ENCODE data around the gene FXYD5. TPM values are rescaled to one million over a fixed set of nuclear protein-coding genes. Genes with fewer than 3 reads are reported as not detected.

FXYD5 gene
- total RNA-seq, 1 experiment from 2014 or later = 181 TPM

GRCh38 chr19:35108730-35109129 lies 45.8 kb upstream of the FXYD5 start:
- no peaks in the 10 kb centered on the region for H3K27me3 ChIP-seq (ENCODE audit: insufficient read depth, low read depth)
- intact Hi-C loops (cut with micrococcal nuclease; ENCODE audit: unreplicated experiment) = loop anchor here (2.0 kb wide), 1 partner anchor 14 kb away; no protein-coding TSS in a partner anchor
- no peaks in the 10 kb centered on the region for H4K20me1 ChIP-seq (ENCODE audit: insufficient read depth)
- no peak overlapping the region for H3K4me3 ChIP-seq
- peaks cover 18% of the 10 kb centered on the region for H3K4me1 ChIP-seq (replicated peaks; ENCODE audit: insufficient read depth)
- no peaks in the 10 kb centered on the region for H3K79me2 ChIP-seq (ENCODE audit: low read depth)
- no peak overlapping the region for H2AFZ ChIP-seq
- H3F3A ChIP-seq (ENCODE audit: insufficient read depth, low read depth) = peaks cover 23% of the 10 kb centered on the region
- BruUV-seq (replicated peaks) = no TSS peak
- H3K9me3 ChIP-seq (ENCODE audit: insufficient read depth, low read depth) = no peaks in the 10 kb centered on the region
- CTCF ChIA-PET = interaction anchor here (0.6 kb wide), 1 partner anchor 109 kb away, joined by 5 read pairs; the partner anchor contains the start of gene GRAMD1A
- TF ChIP-seq EZH2 (IDR thresholded peaks at IDR 0.05; ENCODE audit: low read depth) = no peak
- TF ChIP-seq, protein P1, sequence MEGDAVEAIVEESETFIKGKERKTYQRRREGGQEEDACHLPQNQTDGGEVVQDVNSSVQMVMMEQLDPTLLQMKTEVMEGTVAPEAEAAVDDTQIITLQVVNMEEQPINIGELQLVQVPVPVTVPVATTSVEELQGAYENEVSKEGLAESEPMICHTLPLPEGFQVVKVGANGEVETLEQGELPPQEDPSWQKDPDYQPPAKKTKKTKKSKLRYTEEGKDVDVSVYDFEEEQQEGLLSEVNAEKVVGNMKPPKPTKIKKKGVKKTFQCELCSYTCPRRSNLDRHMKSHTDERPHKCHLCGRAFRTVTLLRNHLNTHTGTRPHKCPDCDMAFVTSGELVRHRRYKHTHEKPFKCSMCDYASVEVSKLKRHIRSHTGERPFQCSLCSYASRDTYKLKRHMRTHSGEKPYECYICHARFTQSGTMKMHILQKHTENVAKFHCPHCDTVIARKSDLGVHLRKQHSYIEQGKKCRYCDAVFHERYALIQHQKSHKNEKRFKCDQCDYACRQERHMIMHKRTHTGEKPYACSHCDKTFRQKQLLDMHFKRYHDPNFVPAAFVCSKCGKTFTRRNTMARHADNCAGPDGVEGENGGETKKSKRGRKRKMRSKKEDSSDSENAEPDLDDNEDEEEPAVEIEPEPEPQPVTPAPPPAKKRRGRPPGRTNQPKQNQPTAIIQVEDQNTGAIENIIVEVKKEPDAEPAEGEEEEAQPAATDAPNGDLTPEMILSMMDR (conservative IDR thresholded peaks at IDR 0.05) = no peak
- no peaks in the 10 kb centered on the region for H3K9me2 ChIP-seq (ENCODE audit: insufficient read depth)
- no peak for DNase-seq
- POLR2A ChIA-PET (ENCODE audit: unreplicated experiment) = no interaction called here
- H3K36me3 ChIP-seq (ENCODE audit: low read depth) = no peaks in the 10 kb centered on the region
- no peak overlapping the region for H3K27ac ChIP-seq
- no peak overlapping the region for H3K4me2 ChIP-seq

GRCh38 chr19:35109395-35110112 lies 45.0 kb upstream of the FXYD5 start:
- no peak overlapping the region for H3K27ac ChIP-seq
- H4K20me1 ChIP-seq (ENCODE audit: insufficient read depth) = no peaks in the 10 kb centered on the region
- no peaks in the 10 kb centered on the region for H3K36me3 ChIP-seq (ENCODE audit: low read depth)
- H3F3A ChIP-seq (ENCODE audit: insufficient read depth, low read depth) = peaks cover 29% of the 10 kb centered on the region
- no peak for TF ChIP-seq EZH2 (IDR thresholded peaks at IDR 0.05; ENCODE audit: low read depth)
- TF ChIP-seq, protein P1 (conservative IDR thresholded peaks at IDR 0.05) = no peak
- DNase-seq = peak; percentile 40 to 71
- H3K79me2 ChIP-seq (ENCODE audit: low read depth) = no peaks in the 10 kb centered on the region
- H3K4me1 ChIP-seq (replicated peaks; ENCODE audit: insufficient read depth) = peaks cover 26% of the 10 kb centered on the region
- H3K4me3 ChIP-seq = no peak overlapping the region
- no TSS peak for BruUV-seq (replicated peaks)
- no peaks in the 10 kb centered on the region for H3K9me3 ChIP-seq (ENCODE audit: insufficient read depth, low read depth)
- ChIA-PET CTCF (interaction anchor here (0.6 kb wide), 1 partner anchor 110 kb away, joined by 5 read pairs; the partner anchor contains the start of gene GRAMD1A), POLR2A (ENCODE audit: unreplicated experiment) (interaction anchor here (0.5 kb wide), 1 partner anchor 12 kb away, joined by 9 read pairs; no protein-coding TSS in a partner anchor)
- no peaks in the 10 kb centered on the region for H3K9me2 ChIP-seq (ENCODE audit: insufficient read depth)
- H3K27me3 ChIP-seq (ENCODE audit: insufficient read depth, low read depth) = no peaks in the 10 kb centered on the region
- H3K4me2 ChIP-seq = peak overlapping the region; percentile 45; the same call in 1 of the 2 replicates
- H2AFZ ChIP-seq = no peak overlapping the region
- intact Hi-C loops (cut with micrococcal nuclease; ENCODE audit: unreplicated experiment) = loop anchor here (2.0 to 10.0 kb wide), 2 partner anchors 13 to 135 kb away; no protein-coding TSS in a partner anchor

- ChIA-PET CTCF (interaction anchor here (0.6 to 0.7 kb wide), 5 partner anchors 18 to 292 kb away, joined by 3 to 4 read pairs (median 3); no protein-coding TSS in a partner anchor), POLR2A (ENCODE audit: unreplicated experiment) (interaction anchor here (0.6 kb wide), 1 partner anchor 9 kb away, joined by 12 read pairs; no protein-coding TSS in a partner anchor)
- Histone ChIP-seq H3K4me3 (no peak overlapping the region), H2AFZ (no peak overlapping the region), H3K9me3 (ENCODE audit: insufficient read depth, low read depth) (no peaks in the 10 kb centered on the region), H3K4me1 (replicated peaks; ENCODE audit: insufficient read depth) (peaks cover 39% of the 10 kb centered on the region), H3F3A (ENCODE audit: insufficient read depth, low read depth) (peaks cover 41% of the 10 kb centered on the region), H3K9me2 (ENCODE audit: insufficient read depth) (no peaks in the 10 kb centered on the region), H3K27ac (no peak overlapping the region), H3K79me2 (ENCODE audit: low read depth) (no peaks in the 10 kb centered on the region), H3K27me3 (ENCODE audit: insufficient read depth, low read depth) (no peaks in the 10 kb centered on the region), H3K36me3 (ENCODE audit: low read depth) (no peaks in the 10 kb centered on the region), H4K20me1 (ENCODE audit: insufficient read depth) (no peaks in the 10 kb centered on the region), H3K4me2 (no peak overlapping the region)
- no peak for DNase-seq
- TF ChIP-seq EZH2 (IDR thresholded peaks at IDR 0.05; ENCODE audit: low read depth) = no peak
- TF ChIP-seq, protein P1 (conservative IDR thresholded peaks at IDR 0.05) = no peak
- BruUV-seq (replicated peaks) = no TSS peak
- intact Hi-C loops (cut with micrococcal nuclease; ENCODE audit: unreplicated experiment) = loop anchor here (10.0 kb wide), 1 partner anchor 136 kb away; no protein-coding TSS in a partner anchor
These were observed 43.6 kb upstream of the FXYD5 start for GRCh38 chr19:35110974-35111373.

Measured in PC-9 (cell line).